Right hindlimb (tissue), 1 donor: Measurements from ENCODE around the gene JAK3.
"Not testable (repeated sequence)": the region's sequence is repeated elsewhere in the genome, so short reads cannot be mapped to it uniquely, and the experiment has no call there.

Source experiments
- DNase-seq: peaks from one replicate; pipeline ENCODE4 v3.0.0-alpha.2; 2018

JAK3 gene

GRCh38 chr19:17847538-17848366, at the start of gene JAK3:
Gene JAK3 (minus strand): TSS chr19:17847982. CDS start chr19:17844417, 3,565 bp downstream.
- DNase-seq = peak; percentile 92

GRCh38 chr19:17893766-17894165, 46.0 kb upstream of the JAK3 start:
- no peak for DNase-seq

GRCh38 chr19:17889609-17890214, 41.9 kb upstream of the JAK3 start:
- DNase-seq = peak; percentile 70

GRCh38 chr19:17888260-17888659, 40.5 kb upstream of the JAK3 start:
- DNase-seq = no peak

GRCh38 chr19:17887221-17887620, 39.4 kb upstream of the JAK3 start:
- not testable (repeated sequence) for DNase-seq

- DNase-seq = no peak
Observed at GRCh38 chr19:17886515-17886914, 38.7 kb upstream of the JAK3 start.

GRCh38 chr19:17883627-17884410, 36.0 kb upstream of the JAK3 start:
- DNase-seq = no peak

GRCh38 chr19:17881701-17882100, 33.9 kb upstream of the JAK3 start:
- DNase-seq = no peak

- no peak for DNase-seq
Observed at GRCh38 chr19:17879466-17879865, 31.7 kb upstream of the JAK3 start.

- DNase-seq = no peak
Observed at GRCh38 chr19:17877696-17878095, 29.9 kb upstream of the JAK3 start.

GRCh38 chr19:17874758-17875135, 27.0 kb upstream of the JAK3 start:
- no peak for DNase-seq

GRCh38 chr19:17873786-17874757, 26.3 kb upstream of the JAK3 start:
- no peak for DNase-seq

- DNase-seq = no peak
Observed at GRCh38 chr19:17872251-17873001, 24.6 kb upstream of the JAK3 start.

GRCh38 chr19:17871878-17872250, 24.1 kb upstream of the JAK3 start, which contains the start of gene SLC5A5:
Gene SLC5A5 (plus strand): TSS chr19:17871945. CDS start chr19:17872320, 375 bp downstream.
- DNase-seq = no peak

GRCh38 chr19:17871032-17871877, 23.5 kb upstream of the JAK3 start:
- no peak for DNase-seq

- no peak for DNase-seq
Observed at GRCh38 chr19:17869114-17869608, 21.4 kb upstream of the JAK3 start.

GRCh38 chr19:17868669-17869068, 20.9 kb upstream of the JAK3 start:
- no peak for DNase-seq

GRCh38 chr19:17866964-17867486, 19.2 kb upstream of the JAK3 start:
- no peak for DNase-seq

- no peak for DNase-seq
Observed at GRCh38 chr19:17866312-17866963, 18.7 kb upstream of the JAK3 start.
